ENCODE data around the gene CACUL1.

The CACUL1 gene

GRCh38 chr10:118732245-118733165 is 22.3 kb downstream of the CACUL1 start:
- DNase-seq = no peak

GRCh38 chr10:118730756-118731456 is 23.9 kb downstream of the CACUL1 start:
- no peak for DNase-seq

- no peak for DNase-seq
Observed at GRCh38 chr10:118729641-118730258, 25.0 kb downstream of the CACUL1 start.

- no peak for DNase-seq
Observed at GRCh38 chr10:118729200-118729599, 25.6 kb downstream of the CACUL1 start.

- no peak for DNase-seq
Observed at GRCh38 chr10:118725886-118726500, 28.8 kb downstream of the CACUL1 start.

- DNase-seq = no peak
Observed at GRCh38 chr10:118723466-118723865, 31.3 kb downstream of the CACUL1 start.

GRCh38 chr10:118721539-118721876 is 33.3 kb downstream of the CACUL1 start:
- DNase-seq = no peak

GRCh38 chr10:118720685-118721538 is 33.9 kb downstream of the CACUL1 start:
- no peak for DNase-seq

GRCh38 chr10:118714366-118714765 is 40.4 kb downstream of the CACUL1 start:
- DNase-seq = no peak

- no peak for DNase-seq
Observed at GRCh38 chr10:118712930-118713634, 41.7 kb downstream of the CACUL1 start.

- DNase-seq = no peak
Observed at GRCh38 chr10:118712080-118712479, 42.7 kb downstream of the CACUL1 start.

GRCh38 chr10:118710487-118710886 is 44.3 kb downstream of the CACUL1 start:
- DNase-seq = no peak

- no peak for DNase-seq
Observed at GRCh38 chr10:118708571-118708970, 46.2 kb downstream of the CACUL1 start.

- DNase-seq = no peak
Observed at GRCh38 chr10:118704711-118705110, 50.1 kb downstream of the CACUL1 start.

GRCh38 chr10:118701529-118702323 is 53.0 kb downstream of the CACUL1 start:
- DNase-seq = no peak

GRCh38 chr10:118698421-118698820 is 56.3 kb downstream of the CACUL1 start:
- DNase-seq = no peak

GRCh38 chr10:118694848-118695247 is 59.9 kb downstream of the CACUL1 start:
- no peak for DNase-seq

GRCh38 chr10:118692872-118693271 is 61.9 kb downstream of the CACUL1 start:
- no peak for DNase-seq

GRCh38 chr10:118689070-118689858 is 65.5 kb downstream of the CACUL1 start:
- DNase-seq = no peak

- no peak for DNase-seq
Observed at GRCh38 chr10:118687472-118687871, 67.3 kb downstream of the CACUL1 start.

Measured in NCI-H2029 treated with DMSO at 0.1 percent for 48 hours (cell line).